B cell (primary cell): Measurements from ENCODE around the gene ZFYVE21. TPM values are rescaled to one million over a fixed set of nuclear protein-coding genes. Genes with fewer than 3 reads are reported as not detected.

Experiments
- ATAC-seq: fragments of 200-7000 bp; cut with Tn5 transposase; one replicate; pipeline ENCODE4 v1.10.0; 2021; ENCODE audit warnings: low read depth, mild to moderate bottlenecking, moderate number of reproducible peaks, moderate library complexity
- CTCF ChIA-PET: fragments of 350-600 bp; sonication (Branson Sonifier 250); formaldehyde crosslinking; loops from one replicate; lab custom pipeline; 2021; ENCODE audit warnings: antibody characterized with exemption, inconsistent platforms; lab: Charles Lee
- POLR2A ChIA-PET: fragments of 350-600 bp; sonication (Branson Sonifier 250); formaldehyde crosslinking; loops from one replicate; lab custom pipeline; 2021; ENCODE audit warnings: antibody characterized with exemption; lab: Charles Lee
- DNase-seq: peaks from one replicate; pipeline ENCODE4 v3.0.0; 2013
- H2AFZ ChIP-seq: 2 replicates; pipeline ENCODE4 v1.6.1; 2012; ENCODE audit warnings: mild to moderate bottlenecking, low read depth, low read length; ENCODE audit not compliant: insufficient read depth, poor library complexity, severe bottlenecking
- H3K27ac ChIP-seq, 2 donors: 1 replicate in 1 of 2; 2 replicates in 1 of 2; pipeline ENCODE4 v1.5.1; 2012 to 2013; ENCODE audit warnings: low read length in 2 of 2, mild to moderate bottlenecking in 2 of 2, moderate library complexity in 1 of 2
- H3K27me3 ChIP-seq, 4 experiments: fragments of 200-600 bp in 1 of 4; sonication (generic) in 1 of 4; replicated peaks in 1 of 4; 1 replicate in 2 of 4; 2 replicates in 2 of 4; pipeline versions ENCODE4 v1.6.1 to v1.7.0; 2013 to 2016; ENCODE audit warnings: low read length in 3 of 4, mild to moderate bottlenecking in 2 of 4, mixed read lengths in 1 of 4, moderate library complexity in 1 of 4; ENCODE audit not compliant: insufficient read depth in 4 of 4, control insufficient read depth in 3 of 4; ENCODE audit errors: control extremely low read depth in 1 of 4
- H3K36me3 ChIP-seq, 2 experiments: replicated peaks in 1 of 2; 1 replicate in 1 of 2; 2 replicates in 1 of 2; pipeline versions ENCODE4 v1.6.1 to v1.7.1; 2013; ENCODE audit warnings: low read length in 1 of 2; ENCODE audit not compliant: insufficient read depth in 2 of 2, control insufficient read depth in 1 of 2; ENCODE audit errors: control extremely low read depth in 1 of 2, extremely low read depth in 1 of 2
- H3K4me1 ChIP-seq, 2 donors: fragments of 200-600 bp in 1 of 2; sonication (generic) in 1 of 2; 1 replicate in 1 of 2; 2 replicates in 1 of 2; pipeline versions ENCODE4 v1.5.1 to v1.6.1; 2013 to 2017; ENCODE audit warnings: low read length in 2 of 2; ENCODE audit not compliant: control insufficient read depth in 2 of 2, insufficient read depth in 2 of 2
- H3K4me2 ChIP-seq: replicated peaks from 2 replicates; pipeline ENCODE3; 2012; ENCODE audit warnings: mild to moderate bottlenecking, low read depth, low read length; ENCODE audit not compliant: poor library complexity, severe bottlenecking
- H3K4me3 ChIP-seq, 5 experiments: fragments of 200-600 bp in 1 of 5; sonication (generic) in 1 of 5; 1 replicate in 3 of 5; 2 replicates in 2 of 5; pipeline versions ENCODE4 v1.5.1 to v1.7.0; 2011 to 2016; ENCODE audit warnings: low read length in 4 of 5, mild to moderate bottlenecking in 4 of 5, low read depth in 2 of 5, control low read depth in 1 of 5, moderate library complexity in 1 of 5; ENCODE audit not compliant: insufficient read depth in 1 of 5; ENCODE audit errors: control extremely low read depth in 1 of 5, extremely low read depth in 1 of 5
- H3K79me2 ChIP-seq: fragments of 200-600 bp; sonication (generic); one replicate; pipeline ENCODE4 v1.6.0; 2016; ENCODE audit warnings: low read length; ENCODE audit not compliant: control insufficient read depth, insufficient read depth
- H3K9ac ChIP-seq: fragments of 200-600 bp; sonication (generic); 2 replicates; pipeline ENCODE4 v1.6.1; 2017; ENCODE audit warnings: mild to moderate bottlenecking, low read length, moderate library complexity
- H3K9me3 ChIP-seq, 3 donors: one replicate each; pipeline versions ENCODE4 v1.6.1 to v1.7.1; 2013; ENCODE audit warnings: low read length in 2 of 3; ENCODE audit not compliant: control insufficient read depth in 2 of 3, insufficient read depth in 1 of 3; ENCODE audit errors: control extremely low read depth in 1 of 3
- H4K20me1 ChIP-seq: 2 replicates; pipeline ENCODE4 v1.6.0; 2012; ENCODE audit warnings: mild to moderate bottlenecking, low read length; ENCODE audit not compliant: insufficient read depth, control insufficient read depth, poor library complexity, severe bottlenecking
- H3K27ac Mint-ChIP-seq: one replicate; pipeline ENCODE4 v1.8.0; 2021; ENCODE audit warnings: mixed read lengths
- H3K27me3 Mint-ChIP-seq: one replicate; pipeline ENCODE4 v1.8.0; 2021; ENCODE audit warnings: mixed read lengths
- H3K4me1 Mint-ChIP-seq: one replicate; pipeline ENCODE4 v1.8.0; 2021; ENCODE audit warnings: mixed read lengths
- H3K4me3 Mint-ChIP-seq: one replicate; pipeline ENCODE4 v1.8.0; 2021; ENCODE audit warnings: mixed read lengths
- H3K9me3 Mint-ChIP-seq: one replicate; pipeline ENCODE4 v1.8.0; 2022; ENCODE audit warnings: mixed read lengths; ENCODE audit not compliant: insufficient read depth
- CTCF ChIP-seq: fragments of 200-600 bp; IDR thresholded peaks from one replicate; pipeline ENCODE4 v1.8.0; 2022; ENCODE audit warnings: antibody characterized with exemption, mild to moderate bottlenecking
- EZH2 ChIP-seq: IDR thresholded peaks from 2 replicates; pipeline ENCODE4 v1.6.1; 2012; ENCODE audit warnings: borderline replicate concordance, low read depth, mild to moderate bottlenecking, moderate library complexity, low read length; ENCODE audit not compliant: insufficient read depth, poor library complexity, severe bottlenecking
- WGBS: methylation state at CpG from one replicate; pipeline ENCODE4 v1.1.5; 2013; ENCODE audit warnings: missing lambda C conversion rate; ENCODE audit not compliant: insufficient coverage; 5-methylcytosine and 5-hydroxymethylcytosine counted together
- intact Hi-C: fragments of 100-400 bp; cut with micrococcal nuclease; formaldehyde crosslinking; loops from one replicate; pipeline ENCODE4 v1.10.0; 2022
- polyA plus RNA-seq: library from polyadenylated mRNA; depleted of rRNA; stranded (reverse); fragments of >200 nt; gene quantifications from 2 replicates; pipeline ENCODE4 v1.2.3, GENCODE V29; 2012
- total RNA-seq, 2 donors: library from RNA; stranded (reverse); fragments of 120-200 nt in 1 of 2; gene quantifications; 1 replicate in 1 of 2; 2 replicates in 1 of 2; pipeline versions ENCODE4 v1.2.3 to v1.2.4, GENCODE V29; 2013 to 2022

ZFYVE21 gene
- total and polyA plus RNA-seq, 2 donors (not counting 1 experiment from before 2014, with no cell fraction given): 17.0 to 18.6 TPM

GRCh38 chr14:103675957-103676356, 39.7 kb upstream of the ZFYVE21 start:
- Histone ChIP-seq H3K27me3 (no peaks in the 10 kb centered on the region), H2AFZ (no peak overlapping the region), H3K4me1 (peaks cover 8 to 11% of the 10 kb centered on the region in 2 donors), H3K4me2 (no peak overlapping the region), H4K20me1 (peaks cover 6% of the 10 kb centered on the region), H3K4me3 (no peak overlapping the region), H3K27ac (no peak overlapping the region), H3K9me3 (no peaks in the 10 kb centered on the region), H3K79me2 (peaks cover 10% of the 10 kb centered on the region), H3K9ac (no peak overlapping the region), H3K36me3 (peaks cover 33 to 79% of the 10 kb centered on the region in 2 experiments)
- no peak overlapping the region for H3K27ac Mint-ChIP-seq
- intact Hi-C loops: no loop called here
- no peaks in the 10 kb centered on the region for H3K27me3 Mint-ChIP-seq
- H3K4me1 Mint-ChIP-seq: peaks cover 14% of the 10 kb centered on the region
- no peak for DNase-seq
- 91% methylated on average over 5 of the region's 8 CpGs for WGBS
- CTCF ChIA-PET: interaction anchor here (0.6 to 1.4 kb wide), 3 partner anchors 69 to 108 kb away, joined by 3 to 5 read pairs (median 3); no protein-coding TSS in a partner anchor
- POLR2A ChIA-PET: no interaction called here
- H3K9me3 Mint-ChIP-seq: no peaks in the 10 kb centered on the region
- ATAC-seq: no peak
- TF ChIP-seq CTCF: no peak
- TF ChIP-seq EZH2: no peak
- no peak overlapping the region for H3K4me3 Mint-ChIP-seq

- no peak for DNase-seq
- H4K20me1 ChIP-seq: no peaks in the 10 kb centered on the region
- Mint-ChIP-seq H3K27ac (no peak overlapping the region), H3K9me3 (no peaks in the 10 kb centered on the region), H3K4me1 (peaks cover 14% of the 10 kb centered on the region), H3K4me3 (no peak overlapping the region), H3K27me3 (no peaks in the 10 kb centered on the region)
- no peak for ATAC-seq
- peaks cover 12% of the 10 kb centered on the region for H3K79me2 ChIP-seq
- 87% methylated on average over 10 of the region's 16 CpGs for WGBS
- no peak overlapping the region for H2AFZ ChIP-seq
- ChIA-PET POLR2A (interaction anchor here (0.5 to 0.6 kb wide), 2 partner anchors 46 to 84 kb away, joined by 3 read pairs; no protein-coding TSS in a partner anchor), CTCF (interaction anchor here (0.6 to 1.4 kb wide), 5 partner anchors 70 to 119 kb away, joined by 3 to 5 read pairs (median 3); no protein-coding TSS in a partner anchor)
- peaks cover 8 to 11% of the 10 kb centered on the region in 2 donors for H3K4me1 ChIP-seq
- H3K27ac ChIP-seq: no peak overlapping the region
- no peaks in the 10 kb centered on the region for H3K27me3 ChIP-seq
- H3K9ac ChIP-seq: no peak overlapping the region
- peaks cover 33 to 79% of the 10 kb centered on the region in 2 experiments for H3K36me3 ChIP-seq
- H3K4me3 ChIP-seq: no peak overlapping the region
- intact Hi-C loops: no loop called here
- H3K9me3 ChIP-seq: no peaks in the 10 kb centered on the region
- TF ChIP-seq EZH2 (no peak), CTCF (no peak)
- no peak overlapping the region for H3K4me2 ChIP-seq
Measured at GRCh38 chr14:103676881-103677675, 38.5 kb upstream of the ZFYVE21 start.
